HepG2 (cell line): ENCODE results near the gene TANGO6. TPM values are rescaled to one million over a fixed set of nuclear protein-coding genes. Genes with fewer than 3 reads are reported as not detected.

Experiments
- ATAC-seq: fragments of 200-7000 bp; cut with Tn5 transposase; 3 replicates; pipeline ENCODE4 v1.9.1; 2020; ENCODE audit warnings: mild to moderate bottlenecking, moderate library complexity
- BruUV-seq: library from RNA; stranded (reverse); fragments of 400-500 nt; replicated peaks from 2 replicates; lab custom pipeline; 2021; lab: Mats Ljungman, UMichigan
- CTCF ChIA-PET: fragments of 300-600 bp; formaldehyde crosslinking; extraction: SDS; loops from one replicate; lab custom pipeline; 2021; ENCODE audit warnings: low total read pairs, inconsistent platforms, low intra/inter-chr PET ratio; lab: Yijun Ruan, JAX
- POLR2A ChIA-PET: fragments of 350-600 bp; sonication (Branson Sonifier 250); formaldehyde crosslinking; loops from one replicate; lab custom pipeline; 2020; ENCODE audit warnings: antibody characterized with exemption, inconsistent platforms; lab: Yijun Ruan, JAX
- DNase-seq: peaks from one replicate; pipeline ENCODE4 v3.0.0-alpha.2; 2015; ENCODE audit warnings: low spot score
- FAIRE-seq: peaks from 3 replicates; lab custom pipeline; 2011; peaks lifted over from hg19 to GRCh38; lab: Jason Lieb, UNC
- H2AFZ ChIP-seq: one replicate; pipeline ENCODE4 v1.6.1; 2011; ENCODE audit warnings: low read length, inconsistent platforms
- H3K27ac ChIP-seq: fragments of 300-600 bp; 3 replicates; pipeline ENCODE4 v1.8.0; 2011; ENCODE audit warnings: mixed run types, mild to moderate bottlenecking, mixed read lengths, low read length, inconsistent platforms; ENCODE audit not compliant: insufficient read depth; ENCODE audit errors: extremely low read length
- H3K27me3 ChIP-seq, 2 experiments: fragments of 200-600 bp in 1 of 2; 2 replicates in 1 of 2; 3 replicates in 1 of 2; pipeline versions ENCODE4 v1.6.0 to v1.8.0; 2011; ENCODE audit warnings: low read length in 2 of 2, mild to moderate bottlenecking in 2 of 2, moderate library complexity in 2 of 2, inconsistent platforms in 1 of 2; ENCODE audit not compliant: insufficient read depth in 2 of 2, control insufficient read depth in 1 of 2
- H3K36me3 ChIP-seq, 2 experiments: fragments of 200-600 bp in 1 of 2; replicated peaks in 1 of 2; 2 replicates in 1 of 2; 3 replicates in 1 of 2; pipeline versions ENCODE4 v1.5.1 to v1.8.0; 2011; ENCODE audit warnings: low read length in 2 of 2, inconsistent platforms in 1 of 2; ENCODE audit not compliant: insufficient read depth in 2 of 2, control insufficient read depth in 1 of 2
- H3K4me1 ChIP-seq: 2 replicates; pipeline ENCODE4 v1.5.1; 2012; ENCODE audit warnings: low read length, inconsistent platforms; ENCODE audit not compliant: insufficient read depth
- H3K4me2 ChIP-seq: 2 replicates; pipeline ENCODE4 v1.6.0; 2011; ENCODE audit warnings: low read depth, low read length, inconsistent platforms
- H3K4me3 ChIP-seq, 3 experiments: fragments of 200-600 bp in 1 of 3; sonication (generic), shearing (Covaris generic) in 1 of 3; replicated peaks in 1 of 3; 2 replicates each; pipeline ENCODE4 v1.5.1; 2011 to 2016; ENCODE audit warnings: low read length in 3 of 3, inconsistent platforms in 2 of 3, low read depth in 2 of 3, mild to moderate bottlenecking in 2 of 3, control low read depth in 1 of 3, mixed read lengths in 1 of 3; ENCODE audit not compliant: insufficient read depth in 1 of 3
- H3K79me2 ChIP-seq: one replicate; pipeline ENCODE4 v1.6.1; 2011; ENCODE audit warnings: low read length, inconsistent platforms; ENCODE audit not compliant: insufficient read depth
- H3K9ac ChIP-seq: 2 replicates; pipeline ENCODE4 v1.6.0; 2011; ENCODE audit warnings: mild to moderate bottlenecking, low read depth, low read length, inconsistent platforms; ENCODE audit not compliant: insufficient read depth
- H3K9me3 ChIP-seq: 2 replicates; pipeline ENCODE4 v1.5.1; 2012; ENCODE audit warnings: mild to moderate bottlenecking, low read length
- H4K20me1 ChIP-seq: 2 replicates; pipeline ENCODE4 v1.6.0; 2011; ENCODE audit warnings: inconsistent platforms, mild to moderate bottlenecking, low read length, moderate library complexity; ENCODE audit not compliant: insufficient read depth
- ZBTB40 ChIP-seq, 2 experiments: fragments of 450-650 bp in 1 of 2; sonication (generic) in 1 of 2; formaldehyde crosslinking in 1 of 2; IDR thresholded peaks; 2 replicates each; pipeline versions ENCODE4 v1.6.1 to v1.8.0; 2016 to 2022; ENCODE audit warnings: antibody characterized with exemption in 1 of 2, mild to moderate bottlenecking in 1 of 2, missing genetic modification reagents in 1 of 2
- ZNF512 ChIP-seq: sonication (generic); formaldehyde crosslinking; IDR thresholded peaks from 2 replicates; pipeline ENCODE4 v1.4.0; 2020; ENCODE audit warnings: mild to moderate bottlenecking, missing genetic modification reagents
- ZNF574 ChIP-seq: sonication (generic); formaldehyde crosslinking; IDR thresholded peaks from 2 replicates; pipeline ENCODE4 v1.4.0; 2020; ENCODE audit warnings: missing genetic modification reagents
- WGBS: methylation state at CpG from one replicate; pipeline ENCODE4 v1.1.6; 2017; ENCODE audit warnings: low lambda C conversion rate; 5-methylcytosine and 5-hydroxymethylcytosine counted together
- in situ Hi-C: cut with HindIII; loops from 2 replicates; pipeline ENCODE4 v1.10.0; 2017; ENCODE audit warnings: low pct_unique_long_range_greater_than_20kb; ENCODE audit not compliant: extremely low pct_ligation_motif_present
- intact Hi-C: fragments of 100-400 bp; cut with micrococcal nuclease; formaldehyde crosslinking; loops from one replicate; pipeline ENCODE4 v1.10.0; 2022; ENCODE audit not compliant: unreplicated experiment
- polyA plus RNA-seq, 8 experiments: library from polyadenylated mRNA; depleted of rRNA in 3 of 8; stranded (reverse) in 7 of 8; unstranded in 1 of 8; fragments of >200 nt; fragmentation: Illumina TruSeq in 4 of 8; extraction: Trizol in 4 of 8; gene quantifications; 2 replicates each; pipeline versions ENCODE4 v1.2.1 to v1.2.3, GENCODE V29; 2011 to 2016; ENCODE audit warnings: low read depth in 4 of 8, missing spikeins in 1 of 8, mixed read lengths in 1 of 8; ENCODE audit not compliant: insufficient read depth in 1 of 8
- total RNA-seq, 5 experiments: library from RNA; depleted of rRNA; stranded (reverse); fragments of >200 nt; fragmentation: Illumina TruSeq; extraction: Trizol; gene quantifications; 2 replicates each; pipeline ENCODE4 v1.2.3, GENCODE V29; 2016; ENCODE audit warnings: low read depth in 1 of 5
- TF ChIP-seq, protein P1 (sequence below): sonication (generic); formaldehyde crosslinking; IDR thresholded peaks from 2 replicates; pipeline ENCODE4 v1.9.0; 2022; ENCODE audit warnings: low read depth, missing genetic modification reagents

The TANGO6 gene
- total and polyA plus RNA-seq, 2 of the 13 experiments (the other 11 are each of a cell fraction or from before 2014, with no cell fraction given), result 7.2 to 13.3 TPM

- BruUV-seq, result TSS peak; percentile 49
- H3K4me1 ChIP-seq, result peaks cover 23% of the 10 kb centered on the region
- FAIRE-seq (peak; percentile 90), ATAC-seq (peak; percentile 86), DNase-seq (peak; percentile 89)
- CTCF ChIA-PET, result interaction anchor here (1.1 kb wide), 1 partner anchor 45 kb away, joined by 4 read pairs; no protein-coding TSS in a partner anchor
- H3K9ac ChIP-seq, result peak overlapping the region; percentile 48
- in situ Hi-C loops, result no loop called here
- POLR2A ChIA-PET, result interaction anchor here (1.4 kb wide), 1 partner anchor 9 kb away, joined by 6 read pairs; no protein-coding TSS in a partner anchor
- H2AFZ ChIP-seq, result no peak overlapping the region
- intact Hi-C loops, result loop anchor here (1.0 to 5.0 kb wide), 2 partner anchors 43 to 302 kb away; no protein-coding TSS in a partner anchor
- 3% methylated on average over 6 of the region's 6 CpGs for WGBS
- H3K27ac ChIP-seq, result peak overlapping the region; percentile 68
- 0 out of 5 replicates have a peak, but pooled peaks cover 0 to 3% of the 10 kb centered on the region in 2 experiments for H3K36me3 ChIP-seq
- H3K4me3 ChIP-seq, result peak overlapping the region in 1 of 3 experiments; percentile 12; a peak in 1 of 6 replicates
- no peaks in the 10 kb centered on the region for H3K79me2 ChIP-seq
- H4K20me1 ChIP-seq, result no peaks in the 10 kb centered on the region
- peak overlapping the region; percentile 60 for H3K4me2 ChIP-seq
- H3K27me3 ChIP-seq, result no peaks in the 10 kb centered on the region
- no peaks in the 10 kb centered on the region for H3K9me3 ChIP-seq
- TF ChIP-seq, protein P1, sequence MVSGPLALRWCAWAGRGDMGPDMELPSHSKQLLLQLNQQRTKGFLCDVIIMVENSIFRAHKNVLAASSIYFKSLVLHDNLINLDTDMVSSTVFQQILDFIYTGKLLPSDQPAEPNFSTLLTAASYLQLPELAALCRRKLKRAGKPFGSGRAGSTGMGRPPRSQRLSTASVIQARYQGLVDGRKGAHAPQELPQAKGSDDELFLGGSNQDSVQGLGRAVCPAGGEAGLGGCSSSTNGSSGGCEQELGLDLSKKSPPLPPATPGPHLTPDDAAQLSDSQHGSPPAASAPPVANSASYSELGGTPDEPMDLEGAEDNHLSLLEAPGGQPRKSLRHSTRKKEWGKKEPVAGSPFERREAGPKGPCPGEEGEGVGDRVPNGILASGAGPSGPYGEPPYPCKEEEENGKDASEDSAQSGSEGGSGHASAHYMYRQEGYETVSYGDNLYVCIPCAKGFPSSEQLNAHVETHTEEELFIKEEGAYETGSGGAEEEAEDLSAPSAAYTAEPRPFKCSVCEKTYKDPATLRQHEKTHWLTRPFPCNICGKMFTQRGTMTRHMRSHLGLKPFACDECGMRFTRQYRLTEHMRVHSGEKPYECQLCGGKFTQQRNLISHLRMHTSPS, result no peak
- no peak; the same call in 1 of the 2 replicates for TF ChIP-seq ZNF574 (CRISPR knock-in tag)
- no peak for TF ChIP-seq ZBTB40 (IDR thresholded peaks at IDR 0.05)
- no peak for TF ChIP-seq ZBTB40 (CRISPR knock-in tag; IDR thresholded peaks at IDR 0.05)
- no peak for TF ChIP-seq ZNF512 (CRISPR knock-in tag)
These were observed 197.0 kb downstream of the TANGO6 start for GRCh38 chr16:69040144-69040909.
